K562 (cell line): ENCODE results near the gene PYGO2. TPM values are rescaled to one million over a fixed set of nuclear protein-coding genes. Genes with fewer than 3 reads are reported as not detected.

ENCODE experiments used
- BRCA1 ChIP-seq, 2 experiments: fragments of 450-650 bp in 1 of 2; sonication (generic) in 1 of 2; formaldehyde crosslinking in 1 of 2; IDR thresholded peaks; 2 replicates each; pipeline versions ENCODE4 v1.5.0 to v1.6.1; 2017 to 2020; ENCODE audit warnings: mild to moderate bottlenecking in 1 of 2, missing genetic modification reagents in 1 of 2
- CAMTA2 ChIP-seq: fragments of 250-450 bp; sonication (Bioruptor Pico); conservative IDR thresholded peaks from 2 replicates; pipeline ENCODE4 v1.5.1; 2022
- CBX2 ChIP-seq: fragments of 200-600 bp; sonication (generic); IDR thresholded peaks from one replicate; pipeline ENCODE4 v1.6.1; 2012; ENCODE audit warnings: mild to moderate bottlenecking, low read length, inconsistent platforms; ENCODE audit not compliant: insufficient read depth, poor library complexity, severe bottlenecking
- CGGBP1 ChIP-seq: fragments of 250-450 bp; sonication (Bioruptor Pico); IDR thresholded peaks from 2 replicates; pipeline ENCODE4 v1.9.0; 2021; ENCODE audit warnings: mild to moderate bottlenecking
- CTBP1 ChIP-seq: fragments of 450-650 bp; IDR thresholded peaks from 2 replicates; pipeline ENCODE4 v1.6.1; 2016; ENCODE audit warnings: borderline replicate concordance
- E2F3 ChIP-seq: fragments of 250-450 bp; sonication (Bioruptor Pico); IDR thresholded peaks from 2 replicates; pipeline ENCODE4 v1.4.0; 2020; ENCODE audit warnings: mild to moderate bottlenecking
- E2F8 ChIP-seq: fragments of 450-650 bp; IDR thresholded peaks from 2 replicates; pipeline ENCODE4 v1.7.1; 2018; ENCODE audit warnings: mild to moderate bottlenecking, low read depth; ENCODE audit not compliant: partially characterized antibody
- FOXA1 ChIP-seq: fragments of 450-650 bp; IDR thresholded peaks from 2 replicates; pipeline ENCODE4 v1.6.1; 2016; ENCODE audit warnings: mild to moderate bottlenecking, borderline replicate concordance
- FOXA3 ChIP-seq, 2 experiments: fragments of 450-650 bp in 1 of 2; sonication (generic) in 1 of 2; formaldehyde crosslinking; IDR thresholded peaks in 1 of 2; conservative IDR thresholded peaks in 1 of 2; 2 replicates each; pipeline versions ENCODE4 v1.4.0 to v1.8.0; 2020 to 2022; ENCODE audit warnings: mild to moderate bottlenecking in 2 of 2, missing genetic modification reagents in 1 of 2
- GTF2F1 ChIP-seq: IDR thresholded peaks from 2 replicates; pipeline ENCODE4 v1.6.1; 2011; ENCODE audit warnings: low read depth, low read length, improper control_type of control experiment
- HBP1 ChIP-seq: fragments of 450-650 bp; formaldehyde crosslinking; IDR thresholded peaks from 2 replicates; pipeline ENCODE4 v1.4.0; 2022; ENCODE audit warnings: missing genetic modification characterization
- PTTG1 ChIP-seq: fragments of 450-650 bp; IDR thresholded peaks from 2 replicates; pipeline ENCODE4 v1.6.1; 2016; ENCODE audit warnings: low read depth, mild to moderate bottlenecking, missing genetic modification characterization, missing compliant biosample characterization
- ZFP91 ChIP-seq: sonication (generic); formaldehyde crosslinking; IDR thresholded peaks from 2 replicates; pipeline ENCODE4 v1.8.0; 2022; ENCODE audit warnings: mild to moderate bottlenecking, missing genetic modification reagents
- ZNF165 ChIP-seq: fragments of 250-450 bp; sonication (Bioruptor Pico); IDR thresholded peaks from 2 replicates; pipeline ENCODE4 v1.4.0; 2020; ENCODE audit warnings: borderline replicate concordance
- ZNF174 ChIP-seq: fragments of 250-450 bp; sonication (Bioruptor Pico); IDR thresholded peaks from 2 replicates; pipeline ENCODE4 v1.4.0; 2020; ENCODE audit warnings: mild to moderate bottlenecking
- ZNF23 ChIP-seq: fragments of 250-450 bp; sonication (Bioruptor Pico); IDR thresholded peaks from 2 replicates; pipeline ENCODE4 v1.4.0; 2020; ENCODE audit warnings: mild to moderate bottlenecking
- ZNF239 ChIP-seq: fragments of 250-450 bp; sonication (Bioruptor Pico); IDR thresholded peaks from 2 replicates; pipeline ENCODE4 v1.4.0; 2020; ENCODE audit warnings: mild to moderate bottlenecking
- ZNF274 ChIP-seq: IDR thresholded peaks from 2 replicates; pipeline ENCODE4 v1.6.1; 2011; ENCODE audit warnings: low read depth, mild to moderate bottlenecking, low read length, moderate library complexity, borderline replicate concordance
- ZNF311 ChIP-seq: fragments of 250-450 bp; sonication (Bioruptor Pico); IDR thresholded peaks from 2 replicates; pipeline ENCODE4 v1.4.0; 2020; ENCODE audit warnings: mild to moderate bottlenecking, moderate library complexity
- ZNF324 ChIP-seq: fragments of 250-450 bp; sonication (Bioruptor Pico); IDR thresholded peaks from 2 replicates; pipeline ENCODE4 v1.4.0; 2020; ENCODE audit warnings: mild to moderate bottlenecking
- ZNF408 ChIP-seq: fragments of 250-450 bp; sonication (Bioruptor Pico); IDR thresholded peaks from 2 replicates; pipeline ENCODE4 v1.4.0; 2020; ENCODE audit warnings: low read depth, mild to moderate bottlenecking, moderate library complexity
- ZNF586 ChIP-seq: fragments of 450-650 bp; formaldehyde crosslinking; conservative IDR thresholded peaks from 2 replicates; pipeline ENCODE4 v1.4.0; 2020; ENCODE audit warnings: mild to moderate bottlenecking, moderate library complexity
- ZNF778 ChIP-seq: fragments of 450-650 bp; formaldehyde crosslinking; IDR thresholded peaks from 2 replicates; pipeline ENCODE4 v1.4.0; 2020; ENCODE audit warnings: mild to moderate bottlenecking, moderate library complexity
- polyA plus RNA-seq, 8 experiments: library from polyadenylated mRNA; depleted of rRNA in 4 of 8; stranded (reverse) in 5 of 8; unstranded in 3 of 8; fragments of >200 nt; fragmentation: Nextera tagmentation in 2 of 8; fragmentation: Illumina TruSeq in 1 of 8; extraction: Ambion mirVana in 2 of 8; extraction: Trizol in 1 of 8; gene quantifications; 2 replicates each; pipeline versions ENCODE4 v1.2.1 to v1.2.3, GENCODE V29; 2011 to 2014; ENCODE audit warnings: inconsistent platforms in 1 of 8, missing spikeins in 1 of 8
- total RNA-seq, 7 experiments: library from RNA; depleted of rRNA in 6 of 7; stranded (reverse); fragments of >200 nt in 6 of 7; fragmentation: Illumina TruSeq in 2 of 7; extraction: Trizol in 2 of 7; gene quantifications; 2 replicates each; pipeline versions ENCODE4 v1.2.1 to v1.2.3, GENCODE V29; 2011 to 2021; ENCODE audit warnings: low replicate concordance in 1 of 7

The PYGO2 gene
- total and polyA plus RNA-seq, 9 of the 15 experiments (the other 6 are each of a cell fraction or from before 2014, with no cell fraction given): 8.3 to 36.2 (median 18.2) TPM

- TF ChIP-seq E2F8: peak; percentile 98
- no peak for TF ChIP-seq ZNF23 (CRISPR knock-in tag)
- TF ChIP-seq ZNF324 (CRISPR knock-in tag): no peak
- peak; percentile 54; the same call in 1 of the 2 replicates for TF ChIP-seq CGGBP1 (CRISPR knock-in tag)
- TF ChIP-seq CAMTA2 (CRISPR knock-in tag): no peak
- TF ChIP-seq ZNF239 (CRISPR knock-in tag): no peak
- TF ChIP-seq ZNF165 (CRISPR knock-in tag): no peak
- no peak for TF ChIP-seq ZNF778 (CRISPR knock-in tag)
- no peak for TF ChIP-seq ZNF274
- no peak for TF ChIP-seq GTF2F1
- peak; percentile 92 for TF ChIP-seq E2F3
- no peak; the same call in 1 of the 2 replicates for TF ChIP-seq PTTG1 (tag)
- TF ChIP-seq FOXA1: no peak
- TF ChIP-seq FOXA3 (CRISPR knock-in tag; conservative IDR thresholded peaks at IDR 0.05 in 1 of 2, IDR thresholded peaks at IDR 0.05 in 1 of 2): no peak; a peak in 1 of 4 replicates
- TF ChIP-seq ZNF586 (CRISPR knock-in tag): no peak; the same call in 1 of the 2 replicates
- no peak for TF ChIP-seq ZNF311 (CRISPR knock-in tag)
- no peak for TF ChIP-seq BRCA1 (IDR thresholded peaks at IDR 0.05)
- TF ChIP-seq BRCA1 (CRISPR knock-in tag; IDR thresholded peaks at IDR 0.05): no peak
- no peak for TF ChIP-seq ZNF408 (CRISPR knock-in tag)
- TF ChIP-seq ZNF174 (CRISPR knock-in tag): no peak
- peak; percentile 90 for TF ChIP-seq HBP1 (CRISPR knock-in tag)
- TF ChIP-seq CBX2: no peak
- no peak for TF ChIP-seq ZFP91 (CRISPR knock-in tag)
- TF ChIP-seq CTBP1: peak; percentile 25; the same call in 1 of the 2 replicates
Observed at GRCh38 chr1:154982897-154983648, 21.5 kb upstream of the PYGO2 start, which contains the start of gene FLAD1 (continued).
